SK-N-SH treated with all-trans-retinoic acid at 6 μM for 48 hours (cell line): ENCODE measurements around the gene GRK1.

Source experiments
- BACH2 ChIP-seq: fragments of 250-450 bp; sonication (Bioruptor Pico); IDR thresholded peaks from 2 replicates; pipeline ENCODE4 v1.9.0; 2021; ENCODE audit warnings: mild to moderate bottlenecking, borderline replicate concordance
- ESRRG ChIP-seq: fragments of 250-450 bp; sonication (Bioruptor Pico); IDR thresholded peaks from 2 replicates; pipeline ENCODE4 v1.6.1; 2021; ENCODE audit warnings: mild to moderate bottlenecking
- OSR1 ChIP-seq: fragments of 250-450 bp; sonication (Bioruptor Pico); IDR thresholded peaks from 2 replicates; pipeline ENCODE4 v1.8.0; 2022; ENCODE audit warnings: moderate library complexity, mild to moderate bottlenecking, inconsistent platforms
- PATZ1 ChIP-seq: fragments of 250-450 bp; sonication (Bioruptor Pico); IDR thresholded peaks from 2 replicates; pipeline ENCODE4 v1.8.0; 2020; ENCODE audit warnings: mild to moderate bottlenecking, moderate library complexity, borderline replicate concordance
- RARB ChIP-seq: fragments of 250-450 bp; sonication (Bioruptor Pico); IDR thresholded peaks from 2 replicates; pipeline ENCODE4 v1.8.0; 2021; ENCODE audit warnings: mild to moderate bottlenecking, moderate library complexity
- ZC3H10 ChIP-seq: fragments of 250-450 bp; sonication (Bioruptor Pico); IDR thresholded peaks from 2 replicates; pipeline ENCODE4 v1.5.1; 2021; ENCODE audit warnings: mild to moderate bottlenecking, moderate library complexity
- ZFP30 ChIP-seq: fragments of 450-650 bp; formaldehyde crosslinking; IDR thresholded peaks from 2 replicates; pipeline ENCODE4 v1.5.0; 2022; ENCODE audit warnings: mild to moderate bottlenecking, moderate library complexity
- ZNF565 ChIP-seq: fragments of 450-650 bp; formaldehyde crosslinking; conservative IDR thresholded peaks from 2 replicates; pipeline ENCODE4 v1.5.0; 2020; ENCODE audit warnings: low read depth, mild to moderate bottlenecking, moderate library complexity
- ZNF70 ChIP-seq: fragments of 450-650 bp; formaldehyde crosslinking; IDR thresholded peaks from 2 replicates; pipeline ENCODE4 v1.5.0; 2020; ENCODE audit warnings: mild to moderate bottlenecking, moderate library complexity
- TF ChIP-seq, protein P1 (sequence below): fragments of 250-450 bp; sonication (Bioruptor Pico); IDR thresholded peaks from 2 replicates; pipeline ENCODE4 v1.5.1; 2020; ENCODE audit warnings: low read depth, mild to moderate bottlenecking, moderate library complexity

- TF ChIP-seq, protein P1, sequence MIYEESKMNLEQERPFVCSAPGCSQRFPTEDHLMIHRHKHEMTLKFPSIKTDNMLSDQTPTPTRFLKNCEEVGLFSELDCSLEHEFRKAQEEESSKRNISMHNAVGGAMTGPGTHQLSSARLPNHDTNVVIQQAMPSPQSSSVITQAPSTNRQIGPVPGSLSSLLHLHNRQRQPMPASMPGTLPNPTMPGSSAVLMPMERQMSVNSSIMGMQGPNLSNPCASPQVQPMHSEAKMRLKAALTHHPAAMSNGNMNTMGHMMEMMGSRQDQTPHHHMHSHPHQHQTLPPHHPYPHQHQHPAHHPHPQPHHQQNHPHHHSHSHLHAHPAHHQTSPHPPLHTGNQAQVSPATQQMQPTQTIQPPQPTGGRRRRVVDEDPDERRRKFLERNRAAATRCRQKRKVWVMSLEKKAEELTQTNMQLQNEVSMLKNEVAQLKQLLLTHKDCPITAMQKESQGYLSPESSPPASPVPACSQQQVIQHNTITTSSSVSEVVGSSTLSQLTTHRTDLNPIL (CRISPR knock-in tag) = no peak
- TF ChIP-seq PATZ1 (CRISPR knock-in tag) (no peak), RARB (no peak), ZNF565 (no peak), ZC3H10 (CRISPR knock-in tag) (no peak), BACH2 (CRISPR knock-in tag) (no peak), ZNF70 (no peak), ZFP30 (CRISPR knock-in tag) (no peak), OSR1 (CRISPR knock-in tag) (no peak), ESRRG (CRISPR knock-in tag) (no peak)
These were observed 46.0 kb upstream of the GRK1 start for GRCh38 chr13:113621046-113621445.
